ENCODE measurements around the gene FOXL3. TPM values are rescaled to one million over a fixed set of nuclear protein-coding genes. Genes with fewer than 3 reads are reported as not detected.
A peak's percentile ranks its signal among the peaks of the same experiment; 100 is the strongest.

FOXL3 gene
- total RNA-seq, 1 experiment from 2014 or later = not detected

DNA sequence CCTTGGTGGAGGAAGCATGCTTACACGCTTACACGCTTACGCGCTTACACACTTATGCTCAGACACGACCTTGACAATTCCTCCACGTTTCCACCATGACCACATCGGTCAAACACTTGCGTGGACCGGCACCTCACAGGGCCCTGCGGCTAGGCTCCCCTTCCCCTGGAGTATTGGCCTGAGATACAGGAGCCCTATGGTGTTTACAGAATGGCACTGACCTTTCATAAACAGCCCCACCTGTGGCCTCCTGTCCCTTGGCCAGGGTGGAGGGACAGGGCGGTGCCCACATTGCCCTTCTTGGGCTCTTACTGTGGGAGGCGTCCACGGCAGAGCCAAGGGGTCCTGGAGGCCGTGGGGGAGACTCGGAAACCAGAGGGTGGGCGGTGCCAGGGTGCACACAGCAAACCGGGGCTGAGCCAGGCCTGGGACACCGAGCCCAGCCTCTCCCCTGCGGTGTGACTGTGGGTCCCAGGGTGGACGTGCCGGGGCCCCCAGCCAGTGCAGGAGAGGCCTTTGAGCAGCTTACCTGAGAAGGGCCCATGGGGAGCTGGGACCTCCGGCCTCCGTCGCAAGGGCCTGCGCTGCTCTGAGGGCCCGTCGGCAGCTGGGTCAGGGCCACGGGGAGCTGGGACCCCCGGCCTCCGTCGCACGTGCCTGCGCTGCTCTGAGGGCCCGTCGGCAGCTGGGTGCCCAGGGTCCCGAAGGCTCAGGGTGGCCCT is 44.2 kb upstream of the FOXL3 start:
- H3K4ac ChIP-seq (ENCODE audit: low read depth, low read length) = no peak overlapping the region
- H2BK120ac ChIP-seq (ENCODE audit: low read depth, low read length, poor library complexity, severe bottlenecking) = no peak overlapping the region
- no peak overlapping the region for H4K8ac ChIP-seq (replicated peaks; ENCODE audit: insufficient read length, low read depth, low read length)
- H3K9me3 ChIP-seq (ENCODE audit: control insufficient read depth, low read depth, low read length) = no peaks in the 10 kb centered on the region
- no peak overlapping the region for H3K4me3 Mint-ChIP-seq
- H3T11ph ChIP-seq (ENCODE audit: low read length) = no peak overlapping the region
- H3K27me3 Mint-ChIP-seq (ENCODE audit: low read depth) = peaks cover under 1% of the 10 kb centered on the region; the same call in 1 of the 2 replicates
- no peak overlapping the region for H3K27ac Mint-ChIP-seq
- H3K4me1 ChIP-seq (ENCODE audit: insufficient read depth, low read length) = no peaks in the 10 kb centered on the region
- H3K23me2 ChIP-seq (ENCODE audit: insufficient read length, low read depth, low read length, poor library complexity, severe bottlenecking) = peaks cover 2% of the 10 kb centered on the region
- no peak overlapping the region for H4K91ac ChIP-seq (ENCODE audit: insufficient read length, low read depth, low read length)
- H2BK20ac ChIP-seq (ENCODE audit: low read depth, low read length, poor library complexity, severe bottlenecking) = no peak overlapping the region
- no peak overlapping the region for H2AK5ac ChIP-seq (ENCODE audit: insufficient read length, low read length)
- H3K14ac ChIP-seq (ENCODE audit: insufficient read depth, low read length) = peak overlapping the region; percentile 35; the same call in 1 of the 2 replicates
- no peak for TF ChIP-seq CTCF (conservative IDR thresholded peaks at IDR 0.05)
- H3K56ac ChIP-seq (ENCODE audit: insufficient read length, low read depth, low read length) = no peak overlapping the region
- no peak overlapping the region for H2BK15ac ChIP-seq (ENCODE audit: low read depth, low read length)
- H2BK12ac ChIP-seq (ENCODE audit: insufficient read length, low read depth, low read length) = no peak overlapping the region
- H3K79me1 ChIP-seq (ENCODE audit: insufficient read depth, low read depth, low read length, poor library complexity, severe bottlenecking) = no peaks in the 10 kb centered on the region
- H2AFZ ChIP-seq (ENCODE audit: low read length) = no peak overlapping the region
- no peaks in the 10 kb centered on the region for H3K4me1 Mint-ChIP-seq
- peaks cover 30 to 46% (median 34%) of the 10 kb centered on the region in 3 experiments for H3K36me3 Mint-ChIP-seq (ENCODE audit: insufficient read depth in 1 of 3, low read depth in 3 of 3)
- no peaks in the 10 kb centered on the region for H3K79me2 ChIP-seq (ENCODE audit: insufficient read depth, low read length)
- no peak overlapping the region for H3K4me2 ChIP-seq (ENCODE audit: insufficient read depth, insufficient read length, low read length)
- no peak overlapping the region for H3K23ac ChIP-seq (ENCODE audit: insufficient read length, low read depth, low read length)
- H3K27me3 ChIP-seq (ENCODE audit: insufficient read depth, low read length) = no peaks in the 10 kb centered on the region
- H2BK5ac ChIP-seq (ENCODE audit: insufficient read length, low read length) = no peak overlapping the region
- 0 out of 5 replicates have a peak, but pooled peaks cover 0 to 2% of the 10 kb centered on the region in 2 experiments for H3K9me3 Mint-ChIP-seq
- no peak for DNase-seq
- H3K18ac ChIP-seq (ENCODE audit: insufficient read length, low read depth, low read length) = no peak overlapping the region
- no peak overlapping the region for H4K5ac ChIP-seq (ENCODE audit: insufficient read length, low read depth, low read length)
- no peak overlapping the region for H3K9ac ChIP-seq (ENCODE audit: extremely low read depth, insufficient read length, low read length)
- H4K20me1 ChIP-seq (ENCODE audit: control insufficient read depth, insufficient read depth, insufficient read length) = peaks cover 5% of the 10 kb centered on the region
- H3K27ac ChIP-seq (ENCODE audit: insufficient read length, low read depth, low read length) = no peak overlapping the region
- no CpG with 5 or more reads among the region's 36 CpGs for WGBS (ENCODE audit: extremely low coverage, insufficient read length, low lambda C conversion rate)
